Mesendoderm (in vitro differentiated cells): ENCODE data around the gene SCRN1.

ENCODE experiments used
- DNase-seq: peaks from one replicate; pipeline ENCODE4 v3.0.0; 2013
- H2AK5ac ChIP-seq: 2 replicates; pipeline ENCODE4 v1.6.1; 2013; ENCODE audit warnings: low read length, inconsistent platforms
- H2BK120ac ChIP-seq: 2 replicates; pipeline ENCODE4 v1.6.1; 2013; ENCODE audit warnings: low read depth, mild to moderate bottlenecking, low read length, moderate library complexity, mixed read lengths
- H2BK15ac ChIP-seq: replicated peaks from 2 replicates; pipeline ENCODE4 v1.6.1; 2013; ENCODE audit warnings: low read depth, mild to moderate bottlenecking, moderate library complexity
- H2BK5ac ChIP-seq: 2 replicates; pipeline ENCODE4 v1.6.1; 2013; ENCODE audit warnings: low read length, inconsistent platforms
- H3K18ac ChIP-seq: 2 replicates; pipeline ENCODE4 v1.6.1; 2013; ENCODE audit warnings: mild to moderate bottlenecking, low read length, mixed read lengths
- H3K23ac ChIP-seq: one replicate; pipeline ENCODE4 v1.6.1; 2013; ENCODE audit warnings: low read length
- H3K27ac ChIP-seq: 2 replicates; pipeline ENCODE4 v1.5.1; 2013; ENCODE audit warnings: low read depth, mild to moderate bottlenecking, inconsistent platforms, low read length, moderate library complexity
- H3K27me3 ChIP-seq: 2 replicates; pipeline ENCODE4 v1.6.1; 2013; ENCODE audit warnings: low read length, control low read depth, mild to moderate bottlenecking, inconsistent platforms; ENCODE audit not compliant: insufficient read depth, poor library complexity
- H3K36me3 ChIP-seq: 2 replicates; pipeline ENCODE4 v1.6.1; 2013; ENCODE audit warnings: low read length, inconsistent platforms; ENCODE audit not compliant: control insufficient read depth, insufficient read depth
- H3K4ac ChIP-seq: one replicate; pipeline ENCODE4 v1.6.1; 2013; ENCODE audit warnings: low read depth, mild to moderate bottlenecking, low read length, moderate library complexity
- H3K4me1 ChIP-seq: 2 replicates; pipeline ENCODE4 v1.6.1; 2013; ENCODE audit warnings: low read depth, low read length, inconsistent platforms; ENCODE audit not compliant: control insufficient read depth
- H3K4me2 ChIP-seq: 2 replicates; pipeline ENCODE4 v1.6.1; 2013; ENCODE audit warnings: low read length
- H3K4me3 ChIP-seq: 2 replicates; pipeline ENCODE4 v1.5.1; 2013; ENCODE audit warnings: mild to moderate bottlenecking, low read length
- H3K56ac ChIP-seq: one replicate; pipeline ENCODE4 v1.6.1; 2013; ENCODE audit warnings: low read length
- H3K79me1 ChIP-seq: 2 replicates; pipeline ENCODE4 v1.6.1; 2013; ENCODE audit warnings: low read length, inconsistent platforms
- H3K79me2 ChIP-seq: 2 replicates; pipeline ENCODE4 v1.6.1; 2013; ENCODE audit warnings: mild to moderate bottlenecking, low read length; ENCODE audit not compliant: control insufficient read depth, insufficient read depth
- H3K9ac ChIP-seq: 2 replicates; pipeline ENCODE4 v1.6.1; 2013; ENCODE audit warnings: low read length, inconsistent platforms
- H4K5ac ChIP-seq: one replicate; pipeline ENCODE4 v1.6.1; 2013; ENCODE audit warnings: low read length
- H4K8ac ChIP-seq: one replicate; pipeline ENCODE4 v1.6.1; 2013; ENCODE audit warnings: low read depth, mild to moderate bottlenecking, control low read depth, low read length, moderate library complexity
- WGBS: extraction: QIAGEN DNeasy Blood & Tissue Kit; methylation state at CpG from one replicate; pipeline ENCODE4 v1.1.7; 2013; ENCODE audit warnings: low lambda C conversion rate, missing lambda C conversion rate; ENCODE audit not compliant: insufficient coverage; ENCODE audit errors: extremely low coverage; 5-methylcytosine and 5-hydroxymethylcytosine counted together

SCRN1 gene

GRCh38 chr7:29971566-29972314 is 17.9 kb downstream of the SCRN1 start:
- peaks cover 23% of the 10 kb centered on the region for H3K79me1 ChIP-seq
- peaks cover 27% of the 10 kb centered on the region for H3K79me2 ChIP-seq
- H4K8ac ChIP-seq = no peak overlapping the region

DNA sequence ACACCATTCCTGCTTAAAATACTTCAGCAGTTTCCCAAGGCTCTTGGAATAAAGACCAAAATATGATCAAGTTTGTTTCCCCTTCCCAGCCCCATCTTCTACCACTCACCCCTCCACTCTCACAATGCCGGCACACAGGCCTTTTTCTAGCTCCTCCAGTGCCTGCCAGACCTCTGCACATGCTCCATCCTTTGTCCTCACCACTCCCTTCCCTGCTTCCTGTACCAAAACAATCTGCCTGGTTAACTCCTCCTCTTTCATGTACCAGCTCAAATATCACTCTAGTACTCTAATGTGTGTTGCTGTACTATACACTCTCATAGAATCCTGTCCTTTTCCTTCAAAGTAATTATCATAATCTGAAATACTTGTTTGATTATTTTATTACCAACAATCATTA is 19.4 kb downstream of the SCRN1 start:
- Histone ChIP-seq H3K4me2 (no peak overlapping the region), H3K56ac (no peak overlapping the region), H4K8ac (no peak overlapping the region), H3K27ac (no peak overlapping the region), H2BK5ac (no peak overlapping the region), H2AK5ac (no peak overlapping the region), H3K23ac (no peak overlapping the region), H3K27me3 (no peaks in the 10 kb centered on the region), H2BK120ac (no peak overlapping the region), H3K36me3 (no peaks in the 10 kb centered on the region), H2BK15ac (no peak overlapping the region), H3K79me2 (peaks cover 20% of the 10 kb centered on the region), H3K4ac (no peak overlapping the region), H3K79me1 (peaks cover 18% of the 10 kb centered on the region), H3K18ac (no peak overlapping the region), H4K5ac (no peak overlapping the region), H3K4me3 (no peak overlapping the region), H3K9ac (no peak overlapping the region), H3K4me1 (no peaks in the 10 kb centered on the region)
- no CpG with 5 or more reads among the region's 1 CpG for WGBS
- DNase-seq = no peak

More at GRCh38 chr7:29971566-29972314, 17.9 kb downstream of the SCRN1 start:
- Histone ChIP-seq H3K4me2 (no peak overlapping the region), H3K27ac (no peak overlapping the region), H3K23ac (no peak overlapping the region), H2AK5ac (no peak overlapping the region), H3K9ac (no peak overlapping the region), H2BK15ac (no peak overlapping the region), H2BK120ac (no peak overlapping the region), H3K56ac (no peak overlapping the region), H2BK5ac (no peak overlapping the region), H3K18ac (no peak overlapping the region), H3K4me1 (peaks cover 3% of the 10 kb centered on the region), H4K5ac (no peak overlapping the region), H3K4ac (no peak overlapping the region), H3K27me3 (no peaks in the 10 kb centered on the region), H3K36me3 (no peaks in the 10 kb centered on the region), H3K4me3 (no peak overlapping the region)
- WGBS = no CpG with 5 or more reads among the region's 5 CpGs
- DNase-seq = no peak

DNA sequence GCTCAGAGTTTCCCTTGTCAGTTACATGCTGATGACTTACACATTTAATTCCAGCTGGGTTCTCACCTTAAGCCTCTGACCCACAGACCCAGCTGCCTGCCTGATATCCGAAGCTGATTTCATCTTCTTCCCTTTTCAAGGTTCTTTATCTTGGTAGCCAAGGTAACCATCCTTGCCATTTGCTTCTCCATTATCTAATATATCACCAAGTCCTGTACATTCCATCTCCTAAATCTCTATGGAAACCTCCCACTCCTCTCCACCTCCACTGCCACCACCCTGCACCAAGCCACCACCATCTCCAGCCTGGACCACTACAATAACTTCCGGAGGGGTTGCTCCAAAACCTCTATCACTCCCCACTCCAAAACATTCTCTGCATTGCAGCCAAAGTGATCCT is 19.9 kb downstream of the SCRN1 start:
- Histone ChIP-seq H3K79me1 (peaks cover 18% of the 10 kb centered on the region), H3K27me3 (no peaks in the 10 kb centered on the region), H3K56ac (no peak overlapping the region), H3K9ac (no peak overlapping the region), H3K4ac (no peak overlapping the region), H4K8ac (no peak overlapping the region), H2BK15ac (no peak overlapping the region), H3K23ac (no peak overlapping the region), H3K79me2 (peaks cover 19% of the 10 kb centered on the region), H3K4me1 (no peaks in the 10 kb centered on the region), H2BK120ac (no peak overlapping the region), H4K5ac (no peak overlapping the region), H3K36me3 (no peaks in the 10 kb centered on the region), H3K4me3 (no peak overlapping the region), H3K18ac (no peak overlapping the region), H3K27ac (no peak overlapping the region), H2AK5ac (no peak overlapping the region), H2BK5ac (no peak overlapping the region), H3K4me2 (no peak overlapping the region)
- WGBS = no CpG with 5 or more reads among the region's 2 CpGs
- peak; percentile 66 for DNase-seq

DNA sequence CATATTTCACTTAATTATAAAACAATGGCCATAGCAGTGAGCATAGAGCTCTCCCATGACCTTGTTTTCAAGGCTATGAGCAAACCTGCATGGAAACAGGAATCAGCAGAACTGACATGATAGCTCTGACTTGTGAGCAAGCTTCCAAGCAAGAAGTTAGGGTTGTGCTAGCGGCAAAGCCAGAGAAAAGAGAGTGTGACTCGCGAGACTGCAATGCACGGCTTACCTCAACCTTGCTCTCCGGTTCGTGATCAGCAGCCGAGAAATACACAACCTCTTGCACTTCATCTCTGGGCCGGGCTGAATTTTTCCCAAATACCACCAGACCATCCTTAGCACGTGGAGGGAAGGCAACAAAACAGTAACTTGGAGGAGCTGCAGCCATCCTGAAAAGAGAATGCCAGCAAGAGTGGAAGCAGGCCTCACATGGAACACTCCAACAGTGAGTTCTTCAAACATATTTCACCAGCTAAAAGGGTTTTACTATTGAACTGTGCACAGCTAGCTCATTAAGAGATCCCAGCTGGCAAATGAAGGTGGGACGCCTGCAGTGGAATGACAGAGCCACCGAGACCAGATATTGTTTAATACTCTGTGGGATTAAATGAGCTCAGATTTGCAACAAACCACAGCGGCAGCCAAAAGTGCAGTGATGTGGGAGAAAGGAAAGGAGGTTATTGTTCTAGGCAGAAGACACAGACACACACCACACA is 20.8 kb downstream of the SCRN1 start:
- H3K27ac ChIP-seq = no peak overlapping the region
- WGBS = no CpG with 5 or more reads among the region's 12 CpGs
- H3K18ac ChIP-seq = no peak overlapping the region
- no peak overlapping the region for H3K4me3 ChIP-seq
- no peaks in the 10 kb centered on the region for H3K27me3 ChIP-seq
- no peak overlapping the region for H2BK5ac ChIP-seq
- DNase-seq = peak; percentile 46
- no peak overlapping the region for H3K56ac ChIP-seq
- no peak overlapping the region for H2BK15ac ChIP-seq
- no peak overlapping the region for H2AK5ac ChIP-seq
- no peak overlapping the region for H3K4me2 ChIP-seq
- no peak overlapping the region for H2BK120ac ChIP-seq
- H3K4ac ChIP-seq = no peak overlapping the region
- no peak overlapping the region for H3K9ac ChIP-seq
- no peaks in the 10 kb centered on the region for H3K36me3 ChIP-seq
- no peak overlapping the region for H4K8ac ChIP-seq
- peaks cover 16% of the 10 kb centered on the region for H3K79me1 ChIP-seq
- no peak overlapping the region for H3K23ac ChIP-seq
- H4K5ac ChIP-seq = no peak overlapping the region
- no peaks in the 10 kb centered on the region for H3K4me1 ChIP-seq
- H3K79me2 ChIP-seq = peaks cover 18% of the 10 kb centered on the region

GRCh38 chr7:29965030-29965429 is 24.6 kb downstream of the SCRN1 start:
- Histone ChIP-seq H3K27me3 (no peaks in the 10 kb centered on the region), H3K4ac (no peak overlapping the region), H3K4me3 (no peak overlapping the region), H3K23ac (no peak overlapping the region), H3K27ac (no peak overlapping the region), H3K56ac (no peak overlapping the region), H3K9ac (no peak overlapping the region), H3K18ac (no peak overlapping the region), H2BK120ac (no peak overlapping the region), H3K4me1 (no peaks in the 10 kb centered on the region), H3K79me2 (peaks cover 2% of the 10 kb centered on the region), H3K36me3 (no peaks in the 10 kb centered on the region), H4K5ac (no peak overlapping the region), H3K79me1 (peaks cover 7% of the 10 kb centered on the region), H4K8ac (no peak overlapping the region), H2AK5ac (no peak overlapping the region), H3K4me2 (no peak overlapping the region), H2BK15ac (no peak overlapping the region), H2BK5ac (no peak overlapping the region)
- no CpG with 5 or more reads among the region's 3 CpGs for WGBS
- DNase-seq = no peak
